HCT116 (cell line): ENCODE results near the gene ARMC3. TPM values are rescaled to one million over a fixed set of nuclear protein-coding genes. Genes with fewer than 3 reads are reported as not detected.

Experiments
- ATAC-seq: fragments of 200-7000 bp; cut with Tn5 transposase; 2 replicates; pipeline ENCODE4 v1.9.1; 2020; ENCODE audit warnings: mild to moderate bottlenecking, moderate library complexity
- BruUV-seq: library from RNA; stranded (reverse); fragments of 400-500 nt; replicated peaks from 2 replicates; lab custom pipeline; 2021; lab: Mats Ljungman, UMichigan
- CTCF ChIA-PET: fragments of 300-600 bp; sonication (Branson Sonifier 250); formaldehyde crosslinking; loops from one replicate; lab custom pipeline; 2021; ENCODE audit warnings: antibody characterized with exemption; lab: Charles Lee
- POLR2A ChIA-PET: fragments of 300-600, 350-600 bp; sonication (Branson Sonifier 250); formaldehyde crosslinking; loops from one replicate; lab custom pipeline; 2021; ENCODE audit warnings: antibody characterized with exemption; lab: Charles Lee
- RAD21 ChIA-PET, 2 experiments: fragments of 300-600 bp; sonication (Branson Sonifier 250); formaldehyde crosslinking; loops; one replicate each; lab custom pipeline; 2023; ENCODE audit warnings: low total read pairs in 2 of 2; ENCODE audit not compliant: uncharacterized antibody in 2 of 2, unreplicated experiment in 2 of 2, low non-redundant PET in 1 of 2; lab: Charles Lee
- DNase-seq: peaks from one replicate; pipeline ENCODE4 v3.0.0-alpha.2; 2010; ENCODE audit warnings: low read depth, low spot score
- H2AFZ ChIP-seq: fragments of 200-600 bp; shearing (Covaris generic), sonication (generic); 2 replicates; pipeline ENCODE4 v1.6.1; 2017; ENCODE audit warnings: low read depth, mixed run types, mixed read lengths, antibody characterized with exemption, low read length; ENCODE audit not compliant: poor library complexity, severe bottlenecking
- H3K27ac ChIP-seq: 2 replicates; pipeline ENCODE4 v1.5.1; 2012; ENCODE audit warnings: low read depth, low read length
- H3K27me3 ChIP-seq: fragments of 200-600 bp; sonication (generic); 2 replicates; pipeline ENCODE4 v1.6.1; 2016; ENCODE audit warnings: mixed run types, low read length, mixed read lengths; ENCODE audit not compliant: insufficient read depth
- H3K36me3 ChIP-seq, 2 experiments: fragments of 200-500 bp in 1 of 2; fragments of 200-600 bp in 1 of 2; sonication (Bioruptor generic) in 1 of 2; sonication (generic) in 1 of 2; 2 replicates each; pipeline versions ENCODE4 v1.5.1 to v1.6.1; 2014 to 2016; ENCODE audit warnings: low read length in 2 of 2, inconsistent platforms in 1 of 2, mixed read lengths in 1 of 2, mixed run types in 1 of 2; ENCODE audit not compliant: insufficient read depth in 2 of 2, control insufficient read depth in 1 of 2
- H3K4me1 ChIP-seq, 2 experiments: fragments of 200-600 bp in 1 of 2; sonication (generic) in 1 of 2; 2 replicates each; pipeline versions ENCODE4 v1.5.1 to v1.6.1; 2012 to 2017; ENCODE audit warnings: low read length in 2 of 2, inconsistent platforms in 1 of 2, mild to moderate bottlenecking in 1 of 2, mixed read lengths in 1 of 2, mixed run types in 1 of 2, moderate library complexity in 1 of 2; ENCODE audit not compliant: insufficient read depth in 2 of 2, control insufficient read depth in 1 of 2
- H3K4me2 ChIP-seq: fragments of 200-600 bp; sonication (generic); 2 replicates; pipeline ENCODE4 v1.6.1; 2017; ENCODE audit warnings: mixed run types, low read length, mixed read lengths
- H3K4me3 ChIP-seq, 2 experiments: fragments of 200-600 bp in 1 of 2; sonication (generic) in 1 of 2; replicated peaks in 1 of 2; 2 replicates each; pipeline ENCODE4 v1.5.1; 2011 to 2016; ENCODE audit warnings: low read length in 2 of 2, control low read depth in 1 of 2, low read depth in 1 of 2, mild to moderate bottlenecking in 1 of 2, mixed read lengths in 1 of 2, mixed run types in 1 of 2
- H3K79me2 ChIP-seq: fragments of 200-600 bp; sonication (generic); 2 replicates; pipeline ENCODE4 v1.6.1; 2017; ENCODE audit warnings: mild to moderate bottlenecking, mixed run types, low read length, moderate library complexity, mixed read lengths; ENCODE audit not compliant: insufficient read depth
- H3K9ac ChIP-seq: fragments of 200-600 bp; sonication (generic); 2 replicates; pipeline ENCODE4 v1.6.1; 2016; ENCODE audit warnings: low read length, mixed read lengths
- H3K9me2 ChIP-seq: fragments of 200-600 bp; sonication (generic), shearing (Covaris generic); 2 replicates; pipeline ENCODE4 v1.6.1; 2017; ENCODE audit warnings: mixed run types, mild to moderate bottlenecking, moderate library complexity; ENCODE audit not compliant: insufficient read depth
- H3K9me3 ChIP-seq, 2 experiments: fragments of 200-500 bp in 1 of 2; fragments of 200-600 bp in 1 of 2; sonication (Bioruptor generic) in 1 of 2; sonication (generic) in 1 of 2; 2 replicates each; pipeline ENCODE4 v1.6.1; 2014 to 2017; ENCODE audit warnings: low read length in 2 of 2, mixed read lengths in 2 of 2, inconsistent platforms in 1 of 2, low read depth in 1 of 2, mild to moderate bottlenecking in 1 of 2, mixed run types in 1 of 2, moderate library complexity in 1 of 2; ENCODE audit not compliant: control insufficient read depth in 1 of 2, insufficient read depth in 1 of 2
- H4K20me1 ChIP-seq: fragments of 200-600 bp; sonication (generic), shearing (Covaris generic); 2 replicates; pipeline ENCODE4 v1.6.1; 2017; ENCODE audit warnings: mixed run types, mild to moderate bottlenecking, moderate library complexity; ENCODE audit not compliant: insufficient read depth
- CBX3 ChIP-seq: IDR thresholded peaks from 2 replicates; pipeline ENCODE4 v1.6.1; 2012; ENCODE audit warnings: low read depth
- CEBPB ChIP-seq: IDR thresholded peaks from 2 replicates; pipeline ENCODE4 v1.6.1; 2012; ENCODE audit warnings: low read depth
- ELF1 ChIP-seq: IDR thresholded peaks from 2 replicates; pipeline ENCODE4 v1.6.1; 2012; ENCODE audit warnings: low read depth, borderline replicate concordance
- EZH2phosphoT487 ChIP-seq: fragments of 200-600 bp; IDR thresholded peaks from 2 replicates; pipeline ENCODE4 v1.6.1; 2018; ENCODE audit warnings: antibody characterized with exemption, borderline replicate concordance
- FOSL1 ChIP-seq: IDR thresholded peaks from 2 replicates; pipeline ENCODE4 v1.6.1; 2012; ENCODE audit warnings: low read depth
- JUND ChIP-seq: IDR thresholded peaks from 2 replicates; pipeline ENCODE4 v1.6.1; 2012
- MAX ChIP-seq: IDR thresholded peaks from 2 replicates; pipeline ENCODE4 v1.6.1; 2012
- POLR2A ChIP-seq: IDR thresholded peaks from 2 replicates; pipeline ENCODE4 v1.7.0; 2011; ENCODE audit warnings: borderline replicate concordance; ENCODE audit not compliant: insufficient read depth, insufficient read length; ENCODE audit errors: extremely low read depth
- RAD21 ChIP-seq: IDR thresholded peaks from 2 replicates; pipeline ENCODE4 v1.6.1; 2012; ENCODE audit warnings: low read depth, mild to moderate bottlenecking
- REST ChIP-seq: IDR thresholded peaks from 2 replicates; pipeline ENCODE4 v1.6.1; 2012; ENCODE audit warnings: low read depth
- SIN3A ChIP-seq: IDR thresholded peaks from 2 replicates; pipeline ENCODE4 v1.6.1; 2012; ENCODE audit warnings: low read depth
- SP1 ChIP-seq: IDR thresholded peaks from 2 replicates; pipeline ENCODE4 v1.6.1; 2012; ENCODE audit warnings: low read depth
- SRF ChIP-seq: IDR thresholded peaks from 2 replicates; pipeline ENCODE4 v1.6.1; 2012; ENCODE audit warnings: low read depth
- TCF7L2 ChIP-seq: IDR thresholded peaks from 2 replicates; pipeline ENCODE4 v1.7.0; 2011; ENCODE audit warnings: borderline replicate concordance, inconsistent platforms; ENCODE audit not compliant: insufficient read depth, insufficient read length; ENCODE audit errors: extremely low read depth
- YY1 ChIP-seq: IDR thresholded peaks from 2 replicates; pipeline ENCODE4 v1.6.1; 2011; ENCODE audit warnings: low read length, low read depth, moderate library complexity, mild to moderate bottlenecking; ENCODE audit not compliant: insufficient replicate concordance; ENCODE audit errors: extremely low read depth
- ZFX ChIP-seq: fragments of 450-650 bp; IDR thresholded peaks from 2 replicates; pipeline ENCODE4 v1.6.1; 2017
- intact Hi-C: fragments of 100-400 bp; cut with micrococcal nuclease; formaldehyde crosslinking; loops from 2 replicates; pipeline ENCODE4 v1.10.0; 2022
- total RNA-seq: library from RNA; stranded (reverse); gene quantifications from one replicate; pipeline ENCODE4 v1.2.1, GENCODE V29; 2021; ENCODE audit not compliant: unreplicated experiment
- TF ChIP-seq, protein P1 (sequence below): IDR thresholded peaks from 2 replicates; pipeline ENCODE4 v1.6.1; 2012
- TF ChIP-seq, protein P2 (sequence below), 3 experiments: fragments of 200-600 bp in 1 of 3; sonication (generic) in 1 of 3; IDR thresholded peaks in 2 of 3; conservative IDR thresholded peaks in 1 of 3; 2 replicates each; pipeline ENCODE4 v1.5.1; 2012 to 2017; ENCODE audit warnings: low read depth in 2 of 3, low read length in 2 of 3, antibody characterized with exemption in 1 of 3, borderline replicate concordance in 1 of 3, control low read depth in 1 of 3, mild to moderate bottlenecking in 1 of 3, mixed read lengths in 1 of 3, mixed run types in 1 of 3, moderate library complexity in 1 of 3; ENCODE audit not compliant: insufficient read depth in 1 of 3
- TF ChIP-seq, protein P3 (sequence below): IDR thresholded peaks from 2 replicates; pipeline ENCODE4 v1.6.1; 2011; ENCODE audit warnings: mild to moderate bottlenecking, low read length, moderate library complexity; ENCODE audit not compliant: insufficient replicate concordance; ENCODE audit errors: extremely low read depth

ARMC3 gene
- total RNA-seq, 1 experiment from 2014 or later: 2.6 TPM

DNA sequence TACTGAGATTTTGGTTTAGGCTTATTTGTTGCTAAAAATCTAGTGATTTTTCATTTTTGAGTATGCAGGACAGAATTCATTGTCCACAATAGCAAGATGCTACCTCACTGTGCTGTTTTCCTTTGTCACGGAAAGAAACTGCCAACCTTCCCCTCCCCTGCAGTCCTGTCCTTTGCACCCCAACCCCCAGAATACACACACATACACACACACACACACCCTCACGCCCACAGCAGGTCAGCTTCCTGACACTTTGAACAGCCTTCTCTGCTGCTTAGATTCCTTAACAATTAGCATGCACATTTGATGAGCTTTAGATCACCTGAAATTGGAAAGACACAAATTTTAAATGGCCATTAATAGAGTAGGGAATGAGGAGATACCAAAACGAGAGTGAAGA is 32.1 kb downstream of the ARMC3 start (continued):
- TF ChIP-seq, protein P1, sequence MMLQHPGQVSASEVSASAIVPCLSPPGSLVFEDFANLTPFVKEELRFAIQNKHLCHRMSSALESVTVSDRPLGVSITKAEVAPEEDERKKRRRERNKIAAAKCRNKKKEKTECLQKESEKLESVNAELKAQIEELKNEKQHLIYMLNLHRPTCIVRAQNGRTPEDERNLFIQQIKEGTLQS: no peak
- TF ChIP-seq ELF1 (no peak), CEBPB (no peak)
- TF ChIP-seq, protein P2, sequence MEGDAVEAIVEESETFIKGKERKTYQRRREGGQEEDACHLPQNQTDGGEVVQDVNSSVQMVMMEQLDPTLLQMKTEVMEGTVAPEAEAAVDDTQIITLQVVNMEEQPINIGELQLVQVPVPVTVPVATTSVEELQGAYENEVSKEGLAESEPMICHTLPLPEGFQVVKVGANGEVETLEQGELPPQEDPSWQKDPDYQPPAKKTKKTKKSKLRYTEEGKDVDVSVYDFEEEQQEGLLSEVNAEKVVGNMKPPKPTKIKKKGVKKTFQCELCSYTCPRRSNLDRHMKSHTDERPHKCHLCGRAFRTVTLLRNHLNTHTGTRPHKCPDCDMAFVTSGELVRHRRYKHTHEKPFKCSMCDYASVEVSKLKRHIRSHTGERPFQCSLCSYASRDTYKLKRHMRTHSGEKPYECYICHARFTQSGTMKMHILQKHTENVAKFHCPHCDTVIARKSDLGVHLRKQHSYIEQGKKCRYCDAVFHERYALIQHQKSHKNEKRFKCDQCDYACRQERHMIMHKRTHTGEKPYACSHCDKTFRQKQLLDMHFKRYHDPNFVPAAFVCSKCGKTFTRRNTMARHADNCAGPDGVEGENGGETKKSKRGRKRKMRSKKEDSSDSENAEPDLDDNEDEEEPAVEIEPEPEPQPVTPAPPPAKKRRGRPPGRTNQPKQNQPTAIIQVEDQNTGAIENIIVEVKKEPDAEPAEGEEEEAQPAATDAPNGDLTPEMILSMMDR (IDR thresholded peaks at IDR 0.05 in 2 of 3, conservative IDR thresholded peaks at IDR 0.05 in 1 of 3; ENCODE audit: borderline replicate concordance in 1 of 3, insufficient read depth in 1 of 3, low read depth in 2 of 3, low read length in 2 of 3): no peak

DNA sequence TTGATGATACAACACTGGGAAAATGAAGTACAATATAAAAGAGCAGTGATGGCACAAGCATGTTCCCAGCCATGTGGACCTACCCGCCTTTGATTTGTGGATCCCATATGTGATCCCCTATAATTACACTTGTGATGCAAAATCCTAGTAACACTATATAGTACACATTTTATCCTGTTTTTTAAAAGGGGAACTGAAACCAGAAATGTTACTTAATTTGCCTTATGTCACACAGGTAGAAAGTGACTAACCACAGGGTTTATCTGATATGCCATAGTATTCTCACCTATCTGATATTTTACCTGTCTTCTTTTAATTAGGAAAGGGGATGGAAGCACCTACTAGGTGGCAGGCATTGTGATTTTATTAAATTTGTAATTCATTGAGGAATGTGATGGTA is 35.0 kb downstream of the ARMC3 start:
- Histone ChIP-seq H2AFZ (no peak overlapping the region), H3K9me2 (no peaks in the 10 kb centered on the region), H4K20me1 (no peaks in the 10 kb centered on the region), H3K27me3 (no peaks in the 10 kb centered on the region), H3K79me2 (no peaks in the 10 kb centered on the region), H3K36me3 (no peaks in the 10 kb centered on the region), H3K4me1 (peaks cover 0 to 6% of the 10 kb centered on the region in 2 experiments; a peak in 2 of 4 replicates), H3K9ac (no peak overlapping the region), H3K4me2 (no peak overlapping the region), H3K4me3 (no peak overlapping the region), H3K9me3 (no peaks in the 10 kb centered on the region), H3K27ac (no peak overlapping the region)
- no TSS peak for BruUV-seq
- POLR2A ChIA-PET: no interaction called here
- CTCF ChIA-PET: no interaction called here
- ATAC-seq (no peak), DNase-seq (no peak)
- RAD21 ChIA-PET: no interaction called here
- intact Hi-C loops: no loop called here
- TF ChIP-seq CBX3: no peak
- no peak for TF ChIP-seq FOSL1
- no peak for TF ChIP-seq SIN3A
- no peak for TF ChIP-seq MAX
- TF ChIP-seq SRF: no peak
- TF ChIP-seq, protein P3, sequence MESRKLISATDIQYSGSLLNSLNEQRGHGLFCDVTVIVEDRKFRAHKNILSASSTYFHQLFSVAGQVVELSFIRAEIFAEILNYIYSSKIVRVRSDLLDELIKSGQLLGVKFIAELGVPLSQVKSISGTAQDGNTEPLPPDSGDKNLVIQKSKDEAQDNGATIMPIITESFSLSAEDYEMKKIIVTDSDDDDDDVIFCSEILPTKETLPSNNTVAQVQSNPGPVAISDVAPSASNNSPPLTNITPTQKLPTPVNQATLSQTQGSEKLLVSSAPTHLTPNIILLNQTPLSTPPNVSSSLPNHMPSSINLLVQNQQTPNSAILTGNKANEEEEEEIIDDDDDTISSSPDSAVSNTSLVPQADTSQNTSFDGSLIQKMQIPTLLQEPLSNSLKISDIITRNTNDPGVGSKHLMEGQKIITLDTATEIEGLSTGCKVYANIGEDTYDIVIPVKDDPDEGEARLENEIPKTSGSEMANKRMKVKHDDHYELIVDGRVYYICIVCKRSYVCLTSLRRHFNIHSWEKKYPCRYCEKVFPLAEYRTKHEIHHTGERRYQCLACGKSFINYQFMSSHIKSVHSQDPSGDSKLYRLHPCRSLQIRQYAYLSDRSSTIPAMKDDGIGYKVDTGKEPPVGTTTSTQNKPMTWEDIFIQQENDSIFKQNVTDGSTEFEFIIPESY: no peak
- TF ChIP-seq CEBPB: no peak
- no peak for TF ChIP-seq YY1
- TF ChIP-seq TCF7L2: no peak
- no peak for TF ChIP-seq SP1
- no peak for TF ChIP-seq RAD21
- TF ChIP-seq POLR2A: no peak
- no peak for TF ChIP-seq JUND
- no peak for TF ChIP-seq ZFX
- no peak for TF ChIP-seq REST
- TF ChIP-seq, protein P1: no peak
- no peak for TF ChIP-seq EZH2phosphoT487
